KBM-7 (cell line): ENCODE measurements around the gene SOD1.
"Not testable (repeated sequence)": the region's sequence is repeated elsewhere in the genome, so short reads cannot be mapped to it uniquely, and the experiment has no call there.

ENCODE experiments used
- DNase-seq: peaks from one replicate; pipeline ENCODE4 v3.0.0-alpha.2; 2015
- in situ Hi-C: fragments of 300-500 bp; cut with MboI; formaldehyde crosslinking; loops from 2 replicates; pipeline ENCODE4 v1.14.3; 2020; ENCODE audit warnings: low sequenced_read_pairs, low pct_unique_long_range_greater_than_20kb, mixed read lengths

Gene SOD1

DNA sequence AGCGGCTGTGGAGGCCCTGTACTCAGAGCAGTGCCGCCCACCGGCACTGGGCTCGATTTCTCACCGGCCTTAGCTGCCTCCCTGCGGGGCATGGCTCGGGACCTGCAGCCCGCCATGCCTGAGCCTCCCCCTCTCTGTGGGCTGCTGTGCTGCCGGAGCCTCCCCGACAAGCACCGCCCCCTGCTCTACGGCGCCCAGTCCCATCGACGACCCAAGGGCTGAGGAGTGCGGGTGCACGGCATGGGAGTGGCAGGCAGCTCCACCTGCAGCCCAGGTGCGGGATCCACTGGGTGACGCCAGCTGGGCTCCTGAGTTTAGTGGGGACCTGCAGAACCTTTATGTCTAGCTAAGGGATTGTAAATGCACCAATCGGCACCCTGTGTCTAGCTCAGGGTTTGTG is 5.2 kb upstream of the SOD1 start:
- no peak for DNase-seq
- in situ Hi-C loops: no loop called here

DNA sequence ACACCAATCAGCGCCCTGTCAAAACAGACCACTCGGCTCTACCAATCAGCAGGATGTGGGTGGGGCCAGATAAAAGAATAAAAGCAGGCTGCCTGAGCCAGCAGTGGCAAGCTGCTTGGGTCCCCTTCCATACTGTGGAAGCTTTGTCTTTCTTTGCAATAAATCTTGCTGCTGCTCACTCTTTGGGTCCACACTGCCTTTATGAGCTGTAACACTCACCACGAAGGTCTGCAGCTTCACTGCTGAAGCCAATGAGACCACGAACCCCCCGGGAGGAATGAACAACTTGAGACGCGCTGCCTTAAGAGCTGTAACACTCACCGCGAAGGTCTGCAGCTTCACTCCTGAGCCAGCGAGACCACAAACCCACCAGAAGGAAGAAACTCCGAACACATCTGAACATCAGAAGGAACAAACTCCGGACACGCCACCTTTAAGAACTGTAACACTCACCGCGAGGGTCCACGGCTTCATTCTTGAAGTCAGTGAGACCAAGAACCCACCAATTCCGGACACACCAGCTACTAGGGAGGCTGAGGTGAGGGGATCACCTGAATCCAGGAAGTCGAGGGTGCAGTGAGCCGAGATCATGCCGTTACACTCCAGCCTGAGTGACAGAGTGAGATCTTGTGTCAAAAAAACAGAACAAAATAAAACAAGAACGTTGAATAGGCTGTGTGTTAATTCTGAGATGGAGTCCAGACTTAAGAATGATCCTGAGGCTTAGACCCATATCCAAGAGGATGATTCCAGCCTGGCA is 4.5 kb upstream of the SOD1 start:
- not testable (repeated sequence) for DNase-seq

DNA sequence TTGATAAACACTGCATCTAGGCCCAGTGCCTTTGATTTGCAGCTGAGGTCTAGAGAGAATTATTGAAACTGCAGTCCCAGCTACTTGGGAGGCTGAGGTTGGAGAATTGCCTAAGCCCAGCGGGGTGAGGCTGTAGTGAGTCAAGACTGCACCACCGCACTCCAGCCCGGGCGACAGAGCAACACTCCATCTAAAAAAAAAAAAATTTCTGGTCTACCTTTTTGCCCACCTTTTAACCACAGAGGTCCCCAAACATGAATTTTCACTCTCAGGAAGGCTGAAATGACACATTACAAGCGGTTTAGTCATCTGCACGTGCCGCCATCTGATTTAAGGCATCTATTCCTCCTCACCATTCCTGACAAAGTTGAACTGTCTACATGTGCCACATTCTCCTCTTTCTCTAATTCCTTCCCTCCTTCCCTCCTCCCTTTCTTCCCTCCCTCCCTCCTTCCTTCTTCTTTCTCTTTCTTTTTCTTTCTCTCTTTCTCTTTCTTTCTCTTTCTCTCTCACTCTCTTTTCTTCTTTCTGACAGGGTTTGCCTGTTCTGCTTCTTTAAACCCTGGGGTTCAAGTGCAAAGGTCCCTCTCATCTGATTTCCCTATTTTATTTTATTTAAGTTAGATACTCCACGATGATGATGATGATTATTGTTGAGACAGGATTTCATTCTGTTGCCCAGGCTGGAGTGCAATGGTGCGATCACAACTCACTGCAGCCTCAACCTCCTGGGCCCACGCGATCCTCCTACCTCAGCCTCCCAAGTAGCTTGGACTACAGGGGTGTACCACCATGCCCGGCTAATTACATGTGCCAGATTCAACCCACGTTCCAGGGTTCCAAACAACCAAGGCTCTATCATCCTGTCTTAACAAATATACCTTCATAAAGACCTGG is 3.0 kb upstream of the SOD1 start:
- DNase-seq: no peak
- in situ Hi-C loops: no loop called here

More for the DNA sequence above, 4.5 kb upstream of the SOD1 start:
- in situ Hi-C loops: not testable (repeated sequence)

DNA sequence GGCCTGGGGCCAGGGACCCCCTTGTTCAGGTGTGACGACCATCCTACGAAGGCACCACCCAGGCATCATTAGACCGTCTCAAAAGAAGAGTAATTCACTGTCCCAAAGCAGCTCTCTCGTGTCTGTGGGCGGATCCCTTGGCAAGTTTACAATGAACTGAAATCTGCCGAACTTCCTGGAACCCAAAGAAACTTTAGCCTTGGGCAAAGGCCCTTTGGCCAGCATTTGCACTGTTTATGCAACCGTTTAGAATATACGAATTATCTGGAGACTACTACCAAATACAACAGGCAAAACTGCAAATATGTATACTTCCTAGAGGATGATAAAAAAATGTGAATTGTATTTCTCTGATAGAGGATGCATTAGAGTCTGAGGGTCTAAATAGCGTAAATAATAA is 1.4 kb upstream of the SOD1 start:
- in situ Hi-C loops: no loop called here
- DNase-seq: no peak

DNA sequence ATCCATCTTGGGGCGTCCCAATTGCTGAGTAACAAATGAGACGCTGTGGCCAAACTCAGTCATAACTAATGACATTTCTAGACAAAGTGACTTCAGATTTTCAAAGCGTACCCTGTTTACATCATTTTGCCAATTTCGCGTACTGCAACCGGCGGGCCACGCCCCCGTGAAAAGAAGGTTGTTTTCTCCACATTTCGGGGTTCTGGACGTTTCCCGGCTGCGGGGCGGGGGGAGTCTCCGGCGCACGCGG is 282 bp upstream of the SOD1 start:
- in situ Hi-C loops: no loop called here
- no peak for DNase-seq

DNA sequence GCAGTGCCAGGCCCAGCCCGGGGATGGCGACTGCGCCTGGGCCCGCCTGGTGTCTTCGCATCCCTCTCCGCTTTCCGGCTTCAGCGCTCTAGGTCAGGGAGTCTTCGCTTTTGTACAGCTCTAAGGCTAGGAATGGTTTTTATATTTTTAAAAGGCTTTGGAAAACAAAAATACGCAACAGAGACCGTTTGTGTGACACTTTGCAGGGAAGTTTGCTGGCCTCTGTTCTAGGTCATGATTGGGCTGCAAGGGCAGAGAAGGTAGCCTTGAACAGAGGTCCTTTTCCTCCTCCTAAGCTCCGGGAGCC is 719 bp downstream of the SOD1 start:
- DNase-seq: peak; percentile 38
- in situ Hi-C loops: no loop called here

DNA sequence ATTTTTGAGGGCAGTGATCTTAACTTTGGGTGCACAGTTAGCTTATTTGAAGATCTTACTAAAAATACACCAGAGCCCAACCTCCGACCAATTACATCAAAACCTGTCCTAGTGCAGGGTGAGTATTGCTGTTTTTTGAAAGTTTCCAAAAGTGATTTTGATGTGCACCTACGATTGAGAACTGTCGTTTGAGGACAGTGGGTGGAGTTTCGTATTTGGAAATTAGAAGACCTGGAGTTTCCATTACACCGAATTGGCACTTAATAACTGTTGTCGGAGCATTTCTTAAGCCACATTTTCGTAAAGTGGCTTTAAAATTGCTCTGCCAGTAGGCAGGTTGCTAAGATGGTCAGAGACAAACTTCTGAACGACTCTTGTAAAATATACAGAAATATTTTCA is 1.1 kb downstream of the SOD1 start:
- no peak for DNase-seq
- in situ Hi-C loops: no loop called here

DNA sequence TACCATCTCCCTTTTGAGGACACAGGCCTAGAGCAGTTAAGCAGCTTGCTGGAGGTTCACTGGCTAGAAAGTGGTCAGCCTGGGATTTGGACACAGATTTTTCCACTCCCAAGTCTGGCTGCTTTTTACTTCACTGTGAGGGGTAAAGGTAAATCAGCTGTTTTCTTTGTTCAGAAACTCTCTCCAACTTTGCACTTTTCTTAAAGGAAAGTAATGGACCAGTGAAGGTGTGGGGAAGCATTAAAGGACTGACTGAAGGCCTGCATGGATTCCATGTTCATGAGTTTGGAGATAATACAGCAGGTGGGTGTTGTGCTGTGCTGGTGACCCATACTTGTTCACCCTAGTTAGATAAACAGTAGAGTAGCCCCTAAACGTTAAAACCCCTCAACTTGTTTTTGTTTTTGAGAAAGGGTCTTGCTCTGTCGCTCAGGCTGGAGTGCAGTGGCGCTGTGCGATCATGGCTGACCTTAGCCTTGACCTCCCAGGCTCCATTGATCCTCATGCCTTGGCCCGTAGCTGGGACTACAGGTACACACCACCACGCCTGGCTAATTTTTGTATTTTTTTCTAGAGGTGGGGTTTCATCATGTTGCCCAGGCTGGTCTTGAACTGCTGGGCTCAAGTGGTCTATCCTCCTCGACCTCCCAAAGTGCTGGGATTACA is 4.2 kb downstream of the SOD1 start:
- DNase-seq: no peak
- in situ Hi-C loops: no loop called here

DNA sequence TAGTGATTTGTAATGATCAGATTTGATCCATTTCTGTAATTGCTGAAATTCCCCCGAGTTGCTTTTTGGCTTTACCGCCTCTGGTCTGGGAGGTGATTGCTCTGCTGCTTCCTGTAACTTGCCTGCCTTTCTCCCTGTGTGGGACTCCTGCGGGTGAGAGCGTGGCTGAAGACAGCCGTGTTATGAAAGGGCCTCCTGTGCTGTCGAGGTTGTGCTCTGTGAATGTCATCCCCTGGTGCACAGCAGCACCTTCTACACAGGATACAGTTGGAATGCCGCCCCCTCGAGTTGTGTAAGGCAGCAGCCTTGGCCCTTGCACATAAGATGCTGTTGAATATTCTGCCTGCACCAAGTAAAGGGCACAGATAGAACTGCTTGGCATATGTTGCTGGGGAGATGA is 5.9 kb downstream of the SOD1 start:
- in situ Hi-C loops: no loop called here
- DNase-seq: peak; percentile 53

DNA sequence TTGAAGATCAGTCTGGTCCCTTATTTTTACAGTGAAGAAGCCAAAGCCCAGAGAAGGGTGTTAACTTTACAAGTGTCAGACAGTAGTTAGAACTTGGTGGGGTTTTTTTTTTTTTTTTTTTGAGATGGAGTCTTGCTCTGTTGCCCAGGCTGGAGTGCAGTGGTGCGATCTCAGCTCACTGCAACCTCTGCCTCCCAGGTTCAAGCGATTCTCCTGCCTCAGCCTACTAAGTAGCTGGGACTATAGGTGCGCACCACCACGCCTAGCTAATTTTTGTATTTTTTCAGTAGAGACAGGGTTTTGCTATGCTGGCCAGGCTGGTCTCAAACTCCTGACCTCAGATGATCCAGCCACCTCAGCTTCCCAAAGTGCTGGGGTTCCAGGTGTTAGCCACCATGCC is 6.4 kb downstream of the SOD1 start:
- in situ Hi-C loops, DNase-seq: not testable (repeated sequence)

DNA sequence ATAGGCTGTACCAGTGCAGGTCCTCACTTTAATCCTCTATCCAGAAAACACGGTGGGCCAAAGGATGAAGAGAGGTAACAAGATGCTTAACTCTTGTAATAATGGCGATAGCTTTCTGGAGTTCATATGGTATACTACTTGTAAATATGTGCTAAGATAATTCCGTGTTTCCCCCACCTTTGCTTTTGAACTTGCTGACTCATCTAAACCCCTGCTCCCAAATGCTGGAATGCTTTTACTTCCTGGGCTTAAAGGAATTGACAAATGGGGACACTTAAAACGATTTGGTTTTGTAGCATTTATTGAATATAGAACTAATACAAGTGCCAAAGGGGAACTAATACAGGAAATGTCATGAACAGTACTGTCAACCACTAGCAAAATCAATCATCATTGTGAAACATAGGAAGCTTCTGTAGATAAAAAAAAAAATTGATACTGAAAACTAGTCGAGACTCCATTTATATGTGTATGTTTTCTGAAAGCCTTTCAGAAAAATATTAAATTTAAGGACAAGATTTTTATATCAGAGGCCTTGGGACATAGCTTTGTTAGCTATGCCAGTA is 7.0 kb downstream of the SOD1 start:
- no peak for DNase-seq
- in situ Hi-C loops: no loop called here

DNA sequence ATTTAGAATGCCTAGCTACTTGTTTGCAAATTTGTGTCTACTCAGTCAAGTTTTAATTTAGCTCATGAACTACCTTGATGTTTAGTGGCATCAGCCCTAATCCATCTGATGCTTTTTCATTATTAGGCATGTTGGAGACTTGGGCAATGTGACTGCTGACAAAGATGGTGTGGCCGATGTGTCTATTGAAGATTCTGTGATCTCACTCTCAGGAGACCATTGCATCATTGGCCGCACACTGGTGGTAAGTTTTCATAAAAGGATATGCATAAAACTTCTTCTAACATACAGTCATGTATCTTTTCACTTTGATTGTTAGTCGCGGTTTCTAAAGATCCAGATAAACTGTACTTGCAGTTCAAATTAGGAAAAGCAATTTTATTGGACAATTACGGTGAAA is 7.6 kb downstream of the SOD1 start:
- no peak for DNase-seq
- in situ Hi-C loops: no loop called here

DNA sequence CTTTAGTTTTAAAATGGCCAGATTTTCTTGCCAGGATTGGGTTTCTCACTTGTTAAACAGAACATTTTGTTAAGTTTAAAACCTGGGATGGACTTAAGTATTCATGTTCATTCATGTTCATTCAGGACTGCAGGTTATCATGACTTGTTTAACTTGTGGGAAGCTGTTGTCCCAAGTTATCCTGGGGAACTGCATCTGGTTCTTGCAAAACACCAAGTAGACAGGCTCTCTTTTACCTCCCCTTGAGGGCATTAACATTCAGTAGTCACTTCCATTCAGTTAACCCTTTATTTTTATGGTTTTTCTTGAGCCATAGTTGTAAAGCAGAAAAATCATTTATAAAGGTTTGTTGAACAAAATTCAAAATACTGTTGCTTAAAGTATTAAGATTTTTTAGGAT is 8.1 kb downstream of the SOD1 start:
- DNase-seq: no peak
- in situ Hi-C loops: no loop called here

DNA sequence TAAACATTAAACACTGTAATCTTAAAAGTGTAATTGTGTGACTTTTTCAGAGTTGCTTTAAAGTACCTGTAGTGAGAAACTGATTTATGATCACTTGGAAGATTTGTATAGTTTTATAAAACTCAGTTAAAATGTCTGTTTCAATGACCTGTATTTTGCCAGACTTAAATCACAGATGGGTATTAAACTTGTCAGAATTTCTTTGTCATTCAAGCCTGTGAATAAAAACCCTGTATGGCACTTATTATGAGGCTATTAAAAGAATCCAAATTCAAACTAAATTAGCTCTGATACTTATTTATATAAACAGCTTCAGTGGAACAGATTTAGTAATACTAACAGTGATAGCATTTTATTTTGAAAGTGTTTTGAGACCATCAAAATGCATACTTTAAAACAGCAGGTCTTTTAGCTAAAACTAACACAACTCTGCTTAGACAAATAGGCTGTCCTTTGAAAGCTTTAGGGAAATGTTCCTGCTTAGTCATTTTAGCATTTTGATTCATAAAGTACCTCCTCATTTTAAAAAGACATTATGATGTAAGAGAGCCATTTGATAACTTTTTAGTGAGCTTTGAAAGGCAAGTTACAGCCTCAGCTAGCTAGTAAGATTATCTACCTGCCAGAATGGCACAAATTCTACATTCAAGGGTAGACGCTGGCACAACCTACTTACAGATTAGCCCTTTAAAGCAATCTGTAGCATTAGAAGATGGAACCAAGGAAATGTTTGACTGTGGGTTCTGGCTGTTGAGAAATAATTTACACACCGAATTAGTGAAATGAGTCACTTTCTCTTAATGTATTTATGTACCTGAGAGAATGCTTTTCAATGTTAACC is 9.4 kb downstream of the SOD1 start:
- in situ Hi-C loops: no loop called here
- no peak for DNase-seq

DNA sequence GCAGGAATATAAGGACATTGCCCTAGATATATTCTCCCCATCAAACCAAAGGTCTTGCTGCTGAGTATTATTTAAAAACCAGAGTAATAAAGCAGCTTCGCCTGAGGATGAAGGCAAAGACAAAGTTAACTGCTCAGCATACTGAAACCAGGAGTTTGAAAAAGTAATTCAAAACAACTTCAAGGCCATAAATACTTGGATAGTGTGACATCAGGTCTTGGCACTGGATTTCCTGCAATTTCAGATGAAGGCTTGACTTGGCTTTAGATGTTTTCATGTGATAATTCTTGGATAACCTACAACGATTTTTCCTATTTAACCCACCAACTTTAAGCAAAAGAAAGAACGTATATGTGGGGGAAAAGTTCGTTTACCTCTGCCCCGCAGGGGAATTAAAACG is 10.6 kb downstream of the SOD1 start:
- in situ Hi-C loops: no loop called here

DNA sequence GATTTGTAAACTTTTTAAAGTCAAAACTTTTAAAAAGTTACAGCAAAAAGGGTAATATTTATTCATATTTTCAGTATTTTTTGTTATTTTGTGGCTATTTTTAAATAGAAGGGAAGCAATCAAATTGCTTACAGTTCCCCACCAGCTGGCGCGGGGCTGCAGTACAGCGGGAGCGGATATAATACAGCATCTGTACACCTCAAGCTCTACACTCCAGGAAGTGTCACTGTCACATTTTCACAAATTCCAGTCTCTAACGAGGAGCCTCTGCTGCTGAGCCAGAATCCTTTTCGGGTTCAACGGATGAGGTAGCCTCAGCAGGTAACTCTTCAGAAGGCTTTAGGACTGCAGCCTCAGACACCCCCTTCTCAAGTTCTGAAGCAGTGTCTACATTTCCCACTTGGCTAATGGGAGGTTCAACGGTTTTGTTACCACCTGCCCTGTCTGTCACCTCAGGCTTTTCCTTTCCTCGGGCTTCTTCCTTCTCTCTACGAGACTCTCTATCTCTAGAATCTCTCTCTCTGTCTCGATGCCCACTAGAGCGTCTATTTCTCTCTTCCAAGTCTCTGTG is 11.7 kb downstream of the SOD1 start:
- in situ Hi-C loops: no loop called here
- no peak for DNase-seq

More for the DNA sequence above, 10.6 kb downstream of the SOD1 start:
- DNase-seq: no peak

DNA sequence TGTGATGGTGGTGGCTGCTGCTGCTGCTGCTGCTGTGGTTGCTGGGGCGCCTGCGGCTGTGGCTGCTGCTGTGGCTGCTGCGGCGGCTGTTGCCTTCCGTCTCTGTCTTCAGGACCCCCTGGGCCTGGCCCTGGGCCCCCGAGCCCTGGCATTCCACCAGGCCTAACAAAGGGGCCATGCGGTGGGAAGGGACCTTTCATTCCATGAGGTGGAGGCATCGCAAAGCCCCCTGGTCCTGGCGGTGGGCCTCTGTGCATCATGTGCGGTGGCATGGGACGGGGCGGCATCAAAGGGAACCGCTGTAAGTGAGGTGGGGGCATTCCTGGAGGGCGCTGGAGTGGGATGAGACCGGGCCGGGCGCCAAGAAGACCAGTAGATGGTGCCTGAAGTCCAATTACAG is 12.4 kb downstream of the SOD1 start:
- in situ Hi-C loops: no loop called here
- no peak for DNase-seq

DNA sequence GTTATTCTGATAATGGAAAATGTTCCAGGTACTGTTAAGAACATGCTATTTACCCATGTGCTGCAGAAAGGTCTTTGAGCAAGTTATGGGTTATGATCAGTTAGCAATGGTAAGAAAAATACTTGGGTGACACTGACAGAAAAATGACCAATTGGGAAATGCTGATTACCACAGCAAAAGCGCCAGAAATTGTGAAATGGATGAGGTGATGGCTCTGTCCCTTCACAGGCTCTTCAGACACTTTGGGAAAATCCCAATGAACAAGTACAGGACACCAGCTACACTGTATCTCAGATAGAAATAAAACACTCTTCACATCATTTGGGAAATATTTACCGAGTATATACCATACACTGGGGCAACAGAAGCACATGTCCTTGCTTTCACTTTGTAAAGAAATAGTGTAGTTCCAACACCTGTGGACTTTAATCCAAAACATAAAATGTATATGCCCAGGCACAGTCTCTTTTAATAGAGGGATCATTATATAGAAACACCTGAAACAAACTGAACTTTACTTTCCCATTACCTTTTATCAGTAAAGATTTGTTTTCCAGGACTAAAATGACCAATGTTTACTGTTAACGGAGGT is 13.9 kb downstream of the SOD1 start:
- in situ Hi-C loops: no loop called here
- DNase-seq: no peak

DNA sequence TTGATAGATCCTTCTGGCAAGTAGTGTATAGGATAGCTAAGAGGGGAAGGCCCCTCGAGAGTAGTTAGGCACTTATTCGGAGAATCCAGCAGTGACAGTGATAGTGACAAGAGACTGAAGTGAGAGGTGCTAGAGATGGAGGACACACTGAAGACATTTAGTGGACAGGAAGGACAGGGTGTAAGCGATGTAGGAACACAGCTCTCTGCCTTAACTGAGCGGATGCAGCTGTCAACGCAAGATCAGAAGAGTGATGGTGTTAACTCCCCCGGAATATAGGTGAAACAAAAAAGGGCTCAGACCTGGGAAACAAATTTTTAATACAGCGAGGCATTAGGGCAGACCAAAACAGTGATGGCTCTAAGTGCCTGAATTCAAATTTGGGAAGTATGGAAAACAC is 15.8 kb downstream of the SOD1 start:
- no peak for DNase-seq
- in situ Hi-C loops: no loop called here
